HepG2 (cell line): ENCODE results near the gene ATXN7L3B. TPM values are rescaled to one million over a fixed set of nuclear protein-coding genes. Genes with fewer than 3 reads are reported as not detected.

Experiments used
- EP300 ChIP-seq, 3 experiments: sonication (generic) in 1 of 3; formaldehyde crosslinking in 1 of 3; IDR thresholded peaks; 2 replicates each; pipeline versions ENCODE4 v1.5.1 to v1.6.1; 2011 to 2020; ENCODE audit warnings: low read depth in 2 of 3, low read length in 2 of 3, borderline replicate concordance in 1 of 3, improper control_type of control experiment in 1 of 3, mild to moderate bottlenecking in 1 of 3, missing genetic modification reagents in 1 of 3, moderate library complexity in 1 of 3
- ERF ChIP-seq: IDR thresholded peaks from 2 replicates; pipeline ENCODE4 v1.6.1; 2018; ENCODE audit warnings: missing biosample characterization, missing genetic modification reagents
- HMG20A ChIP-seq: IDR thresholded peaks from 2 replicates; pipeline ENCODE4 v1.6.1; 2016; ENCODE audit warnings: borderline replicate concordance
- JARID2 ChIP-seq: sonication (generic); formaldehyde crosslinking; IDR thresholded peaks from 2 replicates; pipeline ENCODE4 v1.8.1; 2023; ENCODE audit warnings: missing genetic modification reagents, inconsistent platforms; ENCODE audit not compliant: insufficient replicate concordance
- MYC ChIP-seq: sonication (generic); formaldehyde crosslinking; IDR thresholded peaks from 2 replicates; pipeline ENCODE4 v1.9.0; 2021; ENCODE audit warnings: missing genetic modification reagents, borderline replicate concordance
- NCOR1 ChIP-seq: fragments of 200-600 bp; sonication (generic); IDR thresholded peaks from 2 replicates; pipeline ENCODE4 v1.7.0; 2017; ENCODE audit warnings: antibody characterized with exemption, low read length, borderline replicate concordance
- PRMT3 ChIP-seq: sonication (generic); formaldehyde crosslinking; IDR thresholded peaks from 2 replicates; pipeline ENCODE4 v1.8.1; 2022; ENCODE audit warnings: low read depth, mild to moderate bottlenecking, moderate library complexity, missing genetic modification reagents, borderline replicate concordance
- PTBP1 ChIP-seq: fragments of 200-400 bp; formaldehyde crosslinking; IDR thresholded peaks from 2 replicates; pipeline ENCODE4 v1.6.1; 2018; ENCODE audit warnings: low read length, low read depth; ENCODE audit not compliant: poor library complexity, severe bottlenecking
- ZNF616 ChIP-seq: sonication (generic); formaldehyde crosslinking; IDR thresholded peaks from 2 replicates; pipeline ENCODE4 v1.5.0; 2020; ENCODE audit warnings: low read depth, mild to moderate bottlenecking, missing genetic modification reagents
- ZNF792 ChIP-seq: IDR thresholded peaks from 2 replicates; pipeline ENCODE4 v1.6.1; 2016
- polyA plus RNA-seq, 8 experiments: library from polyadenylated mRNA; depleted of rRNA in 3 of 8; stranded (reverse) in 7 of 8; unstranded in 1 of 8; fragments of >200 nt; fragmentation: Illumina TruSeq in 4 of 8; extraction: Trizol in 4 of 8; gene quantifications; 2 replicates each; pipeline versions ENCODE4 v1.2.1 to v1.2.3, GENCODE V29; 2011 to 2016; ENCODE audit warnings: low read depth in 4 of 8, missing spikeins in 1 of 8, mixed read lengths in 1 of 8; ENCODE audit not compliant: insufficient read depth in 1 of 8
- total RNA-seq, 5 experiments: library from RNA; depleted of rRNA; stranded (reverse); fragments of >200 nt; fragmentation: Illumina TruSeq; extraction: Trizol; gene quantifications; 2 replicates each; pipeline ENCODE4 v1.2.3, GENCODE V29; 2016; ENCODE audit warnings: low read depth in 1 of 5
- TF ChIP-seq, protein P1 (sequence below): sonication (generic); formaldehyde crosslinking; IDR thresholded peaks from 2 replicates; pipeline ENCODE4 v1.4.0; 2020; ENCODE audit warnings: mild to moderate bottlenecking, missing genetic modification reagents, borderline replicate concordance
- TF ChIP-seq, protein P2 (sequence below): sonication (generic); formaldehyde crosslinking; IDR thresholded peaks from 2 replicates; pipeline ENCODE4 v1.4.0; 2020; ENCODE audit warnings: mild to moderate bottlenecking, low read depth, missing genetic modification reagents
- TF ChIP-seq, protein P3 (sequence below): sonication (generic); formaldehyde crosslinking; IDR thresholded peaks from 2 replicates; pipeline ENCODE4 v1.8.0; 2022; ENCODE audit warnings: missing genetic modification reagents, low read depth, mild to moderate bottlenecking, borderline replicate concordance
- TF ChIP-seq, protein P4 (sequence below): IDR thresholded peaks from 2 replicates; pipeline ENCODE4 v1.6.1; 2012; ENCODE audit warnings: low read length, improper control_type of control experiment

The ATXN7L3B gene
- total and polyA plus RNA-seq, 2 of the 13 experiments (the other 11 are each of a cell fraction or from before 2014, with no cell fraction given), result 20.1 to 23.8 TPM

DNA sequence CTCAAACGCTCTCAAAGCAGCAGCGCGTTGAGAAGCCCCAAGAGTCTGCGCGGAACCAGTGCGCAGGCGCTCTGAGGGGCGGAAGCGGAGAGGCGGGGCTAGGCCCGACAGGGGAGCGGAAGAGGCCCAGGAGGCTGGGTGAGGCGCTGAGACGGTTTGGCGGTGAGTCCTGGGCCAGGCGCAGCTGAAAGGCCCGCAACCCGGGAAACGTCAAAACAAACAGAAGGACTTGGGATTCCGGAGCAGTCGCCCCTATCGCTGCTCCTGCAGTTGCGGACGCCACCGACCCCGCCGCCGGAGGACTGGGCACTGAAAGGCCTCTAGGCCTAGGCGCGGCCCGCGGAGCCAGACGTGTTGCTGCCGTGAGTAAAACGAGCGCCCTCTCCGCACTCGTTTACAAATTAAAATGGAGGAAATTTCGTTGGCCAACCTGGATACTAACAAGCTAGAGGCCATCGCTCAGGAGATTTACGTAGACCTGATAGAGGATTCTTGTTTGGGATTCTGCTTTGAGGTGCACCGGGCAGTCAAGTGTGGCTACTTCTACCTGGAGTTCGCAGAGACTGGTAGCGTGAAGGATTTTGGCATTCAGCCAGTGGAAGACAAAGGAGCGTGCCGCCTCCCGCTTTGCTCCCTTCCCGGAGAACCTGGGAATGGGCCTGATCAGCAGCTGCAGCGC is at the start of gene ATXN7L3B (continued):
- TF ChIP-seq, protein P1, sequence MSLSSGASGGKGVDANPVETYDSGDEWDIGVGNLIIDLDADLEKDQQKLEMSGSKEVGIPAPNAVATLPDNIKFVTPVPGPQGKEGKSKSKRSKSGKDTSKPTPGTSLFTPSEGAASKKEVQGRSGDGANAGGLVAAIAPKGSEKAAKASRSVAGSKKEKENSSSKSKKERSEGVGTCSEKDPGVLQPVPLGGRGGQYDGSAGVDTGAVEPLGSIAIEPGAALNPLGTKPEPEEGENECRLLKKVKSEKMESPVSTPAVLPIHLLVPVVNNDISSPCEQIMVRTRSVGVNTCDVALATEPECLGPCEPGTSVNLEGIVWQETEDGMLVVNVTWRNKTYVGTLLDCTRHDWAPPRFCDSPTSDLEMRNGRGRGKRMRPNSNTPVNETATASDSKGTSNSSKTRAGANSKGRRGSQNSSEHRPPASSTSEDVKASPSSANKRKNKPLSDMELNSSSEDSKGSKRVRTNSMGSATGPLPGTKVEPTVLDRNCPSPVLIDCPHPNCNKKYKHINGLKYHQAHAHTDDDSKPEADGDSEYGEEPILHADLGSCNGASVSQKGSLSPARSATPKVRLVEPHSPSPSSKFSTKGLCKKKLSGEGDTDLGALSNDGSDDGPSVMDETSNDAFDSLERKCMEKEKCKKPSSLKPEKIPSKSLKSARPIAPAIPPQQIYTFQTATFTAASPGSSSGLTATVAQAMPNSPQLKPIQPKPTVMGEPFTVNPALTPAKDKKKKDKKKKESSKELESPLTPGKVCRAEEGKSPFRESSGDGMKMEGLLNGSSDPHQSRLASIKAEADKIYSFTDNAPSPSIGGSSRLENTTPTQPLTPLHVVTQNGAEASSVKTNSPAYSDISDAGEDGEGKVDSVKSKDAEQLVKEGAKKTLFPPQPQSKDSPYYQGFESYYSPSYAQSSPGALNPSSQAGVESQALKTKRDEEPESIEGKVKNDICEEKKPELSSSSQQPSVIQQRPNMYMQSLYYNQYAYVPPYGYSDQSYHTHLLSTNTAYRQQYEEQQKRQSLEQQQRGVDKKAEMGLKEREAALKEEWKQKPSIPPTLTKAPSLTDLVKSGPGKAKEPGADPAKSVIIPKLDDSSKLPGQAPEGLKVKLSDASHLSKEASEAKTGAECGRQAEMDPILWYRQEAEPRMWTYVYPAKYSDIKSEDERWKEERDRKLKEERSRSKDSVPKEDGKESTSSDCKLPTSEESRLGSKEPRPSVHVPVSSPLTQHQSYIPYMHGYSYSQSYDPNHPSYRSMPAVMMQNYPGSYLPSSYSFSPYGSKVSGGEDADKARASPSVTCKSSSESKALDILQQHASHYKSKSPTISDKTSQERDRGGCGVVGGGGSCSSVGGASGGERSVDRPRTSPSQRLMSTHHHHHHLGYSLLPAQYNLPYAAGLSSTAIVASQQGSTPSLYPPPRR (CRISPR knock-in tag), result no peak
- no peak; the same call in 1 of the 2 replicates for TF ChIP-seq NCOR1
- TF ChIP-seq JARID2 (CRISPR knock-in tag), result no peak
- no peak for TF ChIP-seq HMG20A
- no peak for TF ChIP-seq EP300 (IDR thresholded peaks at IDR 0.05; ENCODE audit: low read depth in 2 of 2, low read length in 2 of 2)
- TF ChIP-seq EP300 (CRISPR knock-in tag; IDR thresholded peaks at IDR 0.05; ENCODE audit: borderline replicate concordance), result no peak
- TF ChIP-seq ERF, result peak; percentile 40; the same call in 1 of the 2 replicates
- TF ChIP-seq ZNF792 (CRISPR knock-in tag), result peak; percentile 69; the same call in 1 of the 2 replicates
- TF ChIP-seq, protein P2, sequence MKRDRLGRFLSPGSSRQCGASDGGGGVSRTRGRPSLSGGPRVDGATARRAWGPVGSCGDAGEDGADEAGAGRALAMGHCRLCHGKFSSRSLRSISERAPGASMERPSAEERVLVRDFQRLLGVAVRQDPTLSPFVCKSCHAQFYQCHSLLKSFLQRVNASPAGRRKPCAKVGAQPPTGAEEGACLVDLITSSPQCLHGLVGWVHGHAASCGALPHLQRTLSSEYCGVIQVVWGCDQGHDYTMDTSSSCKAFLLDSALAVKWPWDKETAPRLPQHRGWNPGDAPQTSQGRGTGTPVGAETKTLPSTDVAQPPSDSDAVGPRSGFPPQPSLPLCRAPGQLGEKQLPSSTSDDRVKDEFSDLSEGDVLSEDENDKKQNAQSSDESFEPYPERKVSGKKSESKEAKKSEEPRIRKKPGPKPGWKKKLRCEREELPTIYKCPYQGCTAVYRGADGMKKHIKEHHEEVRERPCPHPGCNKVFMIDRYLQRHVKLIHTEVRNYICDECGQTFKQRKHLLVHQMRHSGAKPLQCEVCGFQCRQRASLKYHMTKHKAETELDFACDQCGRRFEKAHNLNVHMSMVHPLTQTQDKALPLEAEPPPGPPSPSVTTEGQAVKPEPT (CRISPR knock-in tag), result no peak
- no peak for TF ChIP-seq PRMT3 (CRISPR knock-in tag)
- peak; percentile 66; the same call in 1 of the 2 replicates for TF ChIP-seq MYC
- no peak for TF ChIP-seq PTBP1
- no peak for TF ChIP-seq ZNF616 (CRISPR knock-in tag)
- TF ChIP-seq, protein P3, sequence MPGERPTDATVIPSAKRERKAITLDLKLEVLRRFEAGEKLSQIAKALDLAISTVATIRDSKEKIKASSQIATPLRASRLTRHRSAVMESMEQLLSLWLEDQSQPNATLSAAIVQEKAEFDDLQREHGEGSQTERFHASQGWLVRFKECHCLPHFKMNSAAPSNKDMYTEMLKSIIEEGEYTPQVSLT, result no peak
- TF ChIP-seq, protein P4, sequence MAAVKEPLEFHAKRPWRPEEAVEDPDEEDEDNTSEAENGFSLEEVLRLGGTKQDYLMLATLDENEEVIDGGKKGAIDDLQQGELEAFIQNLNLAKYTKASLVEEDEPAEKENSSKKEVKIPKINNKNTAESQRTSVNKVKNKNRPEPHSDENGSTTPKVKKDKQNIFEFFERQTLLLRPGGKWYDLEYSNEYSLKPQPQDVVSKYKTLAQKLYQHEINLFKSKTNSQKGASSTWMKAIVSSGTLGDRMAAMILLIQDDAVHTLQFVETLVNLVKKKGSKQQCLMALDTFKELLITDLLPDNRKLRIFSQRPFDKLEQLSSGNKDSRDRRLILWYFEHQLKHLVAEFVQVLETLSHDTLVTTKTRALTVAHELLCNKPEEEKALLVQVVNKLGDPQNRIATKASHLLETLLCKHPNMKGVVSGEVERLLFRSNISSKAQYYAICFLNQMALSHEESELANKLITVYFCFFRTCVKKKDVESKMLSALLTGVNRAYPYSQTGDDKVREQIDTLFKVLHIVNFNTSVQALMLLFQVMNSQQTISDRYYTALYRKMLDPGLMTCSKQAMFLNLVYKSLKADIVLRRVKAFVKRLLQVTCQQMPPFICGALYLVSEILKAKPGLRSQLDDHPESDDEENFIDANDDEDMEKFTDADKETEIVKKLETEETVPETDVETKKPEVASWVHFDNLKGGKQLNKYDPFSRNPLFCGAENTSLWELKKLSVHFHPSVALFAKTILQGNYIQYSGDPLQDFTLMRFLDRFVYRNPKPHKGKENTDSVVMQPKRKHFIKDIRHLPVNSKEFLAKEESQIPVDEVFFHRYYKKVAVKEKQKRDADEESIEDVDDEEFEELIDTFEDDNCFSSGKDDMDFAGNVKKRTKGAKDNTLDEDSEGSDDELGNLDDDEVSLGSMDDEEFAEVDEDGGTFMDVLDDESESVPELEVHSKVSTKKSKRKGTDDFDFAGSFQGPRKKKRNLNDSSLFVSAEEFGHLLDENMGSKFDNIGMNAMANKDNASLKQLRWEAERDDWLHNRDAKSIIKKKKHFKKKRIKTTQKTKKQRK, result no peak
